Stimulated activated CD4-positive, alpha-beta T cell treated with anti-CD3 and anti-CD28 coated beads, Interleukin-12 subunit alpha, Interleukin-12 subunit beta, amount 100 ng/mL, for 48 hours (primary cell): ENCODE data around the gene CCDC7.
"Not testable (repeated sequence)": the region's sequence is repeated elsewhere in the genome, so short reads cannot be mapped to it uniquely, and the experiment has no call there.

ENCODE experiments used
- DNase-seq, 3 donors: peaks; one replicate each; pipeline ENCODE4 v3.0.0-alpha.2; 2020; ENCODE audit warnings: low read depth in 2 of 3, low spot score in 1 of 3

The CCDC7 gene

GRCh38 chr10:32865170-32865569 lies 419.2 kb downstream of the CCDC7 start:
- DNase-seq: no peak

GRCh38 chr10:32877915-32878314 lies 432.0 kb downstream of the CCDC7 start:
- DNase-seq: no peak

DNA sequence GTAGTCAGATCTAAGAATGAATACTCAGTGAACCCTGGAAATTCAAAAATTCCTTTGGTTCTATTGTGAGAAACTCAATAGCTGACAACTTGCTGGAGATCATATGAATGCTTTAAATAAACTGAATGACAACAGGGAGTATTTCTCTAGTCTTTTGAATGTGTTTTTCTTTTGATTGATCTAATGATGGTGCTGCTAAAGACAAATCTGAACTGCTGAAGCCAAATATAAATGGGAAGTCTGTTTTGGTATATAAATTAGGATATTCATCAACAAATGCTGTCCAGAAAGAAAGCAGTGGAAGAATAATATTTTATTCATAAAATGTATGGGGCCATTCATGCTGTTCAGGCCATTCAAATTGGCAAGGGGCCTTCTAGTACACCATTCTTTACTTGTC lies 432.7 kb downstream of the CCDC7 start:
- no peak for DNase-seq

GRCh38 chr10:32882076-32882475 lies 436.1 kb downstream of the CCDC7 start:
- DNase-seq: no peak

GRCh38 chr10:32887481-32887880 lies 441.5 kb downstream of the CCDC7 start:
- DNase-seq: no peak

GRCh38 chr10:32888161-32888927 lies 442.4 kb downstream of the CCDC7 start:
- DNase-seq: no peak

- no peak for DNase-seq
These were observed 443.8 kb downstream of the CCDC7 start for GRCh38 chr10:32889631-32890212.

GRCh38 chr10:32890444-32890843 lies 444.5 kb downstream of the CCDC7 start:
- no peak for DNase-seq

DNA sequence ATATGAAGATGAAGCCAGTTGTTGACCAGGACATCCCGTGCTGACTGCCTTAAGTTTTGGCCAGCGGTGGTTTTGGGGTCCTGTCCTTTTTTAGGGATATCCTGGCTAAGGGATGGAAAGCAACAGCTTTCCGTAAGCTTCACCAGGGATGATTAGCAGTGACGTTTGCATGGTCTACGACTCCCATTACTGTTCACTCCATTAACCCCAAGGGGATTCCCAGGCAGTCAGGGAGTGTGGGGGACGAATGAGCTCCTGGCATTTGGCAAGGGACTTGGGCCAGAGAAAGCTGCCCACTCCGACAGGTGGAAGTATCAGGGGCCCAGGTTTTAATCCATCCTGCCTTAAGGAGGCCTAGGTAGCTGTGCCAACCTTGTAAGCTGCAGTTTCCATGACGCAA lies 445.3 kb downstream of the CCDC7 start:
- no peak for DNase-seq

DNA sequence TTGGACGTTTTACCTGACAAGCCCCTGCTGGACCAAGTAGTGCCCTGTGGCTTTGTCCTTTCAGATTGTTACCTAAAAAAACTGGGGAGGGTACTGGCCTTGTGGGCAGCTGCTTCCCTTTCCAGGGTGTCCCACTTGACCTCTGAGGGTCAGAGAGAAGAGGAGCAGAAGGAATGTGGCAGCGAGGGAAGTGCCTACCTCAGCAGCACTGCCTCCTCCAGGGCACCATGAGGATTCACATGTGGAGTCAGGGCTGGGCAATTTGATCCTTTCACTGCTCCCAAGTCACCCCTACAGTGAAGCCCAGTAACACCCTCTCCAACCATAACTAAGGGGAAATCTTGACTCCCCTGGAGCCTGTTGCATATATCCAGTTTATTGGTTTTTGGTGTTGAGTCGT lies 447.5 kb downstream of the CCDC7 start:
- no peak for DNase-seq

DNA sequence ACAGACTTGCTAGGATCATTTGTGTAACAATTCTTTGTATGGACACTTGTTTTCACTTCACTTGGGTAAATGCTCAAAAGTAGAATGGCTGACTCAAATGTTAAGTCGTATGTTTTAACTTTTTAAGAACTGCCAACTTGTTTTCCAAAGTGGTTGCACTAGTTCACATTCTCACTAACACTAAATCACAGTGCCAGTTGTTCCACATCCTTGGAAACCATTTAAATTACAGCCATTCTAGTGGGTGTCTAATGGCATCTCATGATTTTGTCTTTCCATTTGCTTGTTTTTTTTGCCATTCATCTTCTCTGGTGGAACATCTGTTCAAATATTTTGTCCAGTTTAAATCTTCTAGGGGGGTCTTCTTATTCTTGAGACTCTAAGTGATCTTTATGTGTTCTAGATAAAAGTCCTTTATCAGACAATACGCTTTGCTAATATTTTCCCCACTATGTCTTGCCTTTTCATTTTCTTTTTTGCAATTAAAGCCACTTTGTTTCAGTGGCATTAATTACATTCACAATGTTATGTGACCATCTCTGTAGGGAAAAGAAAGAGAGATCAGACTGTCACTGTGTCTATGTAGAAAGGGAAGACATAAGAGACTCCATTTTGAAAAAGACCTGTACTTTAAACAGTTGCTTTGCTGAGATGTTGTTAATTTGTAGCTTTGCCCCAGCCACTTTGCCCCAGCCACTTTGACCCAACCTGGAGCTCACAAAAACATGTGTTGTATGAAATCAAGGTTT lies 448.1 kb downstream of the CCDC7 start:
- DNase-seq: no peak

GRCh38 chr10:32895200-32895968 lies 449.4 kb downstream of the CCDC7 start:
- DNase-seq: not testable (repeated sequence)

DNA sequence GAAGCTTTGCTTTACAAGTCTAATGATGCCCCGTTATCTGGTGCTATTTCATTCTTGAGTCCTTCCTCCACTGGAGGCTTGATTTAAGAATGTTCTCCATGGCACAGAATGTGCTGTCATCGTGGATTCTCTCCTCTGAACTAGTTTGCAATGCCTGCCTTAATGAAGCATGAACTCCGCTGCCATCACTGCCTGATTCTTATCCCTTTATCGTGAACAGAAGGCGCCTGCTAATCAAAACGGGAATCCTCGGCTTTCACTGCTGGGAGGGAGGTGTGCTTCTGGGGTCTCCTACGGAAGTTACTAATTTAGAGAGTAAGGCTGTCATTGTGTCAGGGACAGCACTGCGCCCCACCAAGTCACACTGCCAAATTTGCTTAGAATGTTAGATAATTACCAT lies 455.9 kb downstream of the CCDC7 start:
- no peak for DNase-seq

DNA sequence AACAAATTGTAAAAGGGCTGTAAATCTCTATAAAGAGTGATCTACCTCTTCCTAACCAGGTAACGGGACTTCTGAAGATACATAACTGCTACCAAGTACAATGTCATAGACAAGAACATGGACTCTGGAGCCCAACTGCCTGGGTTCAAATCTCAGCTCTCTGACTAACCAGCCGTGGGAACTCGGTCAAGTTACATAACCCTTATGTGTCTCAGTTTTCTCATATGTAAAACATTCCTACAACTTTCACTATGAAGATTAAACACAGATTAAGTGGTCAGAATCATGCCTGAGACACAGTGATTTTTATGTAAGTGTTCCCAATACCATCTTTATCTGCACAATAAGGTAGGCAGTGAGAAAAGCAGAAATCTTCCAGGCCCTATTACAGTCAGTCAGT lies 459.5 kb downstream of the CCDC7 start:
- DNase-seq: no peak

- no peak for DNase-seq
These were observed 460.7 kb downstream of the CCDC7 start for GRCh38 chr10:32906595-32906994.

DNA sequence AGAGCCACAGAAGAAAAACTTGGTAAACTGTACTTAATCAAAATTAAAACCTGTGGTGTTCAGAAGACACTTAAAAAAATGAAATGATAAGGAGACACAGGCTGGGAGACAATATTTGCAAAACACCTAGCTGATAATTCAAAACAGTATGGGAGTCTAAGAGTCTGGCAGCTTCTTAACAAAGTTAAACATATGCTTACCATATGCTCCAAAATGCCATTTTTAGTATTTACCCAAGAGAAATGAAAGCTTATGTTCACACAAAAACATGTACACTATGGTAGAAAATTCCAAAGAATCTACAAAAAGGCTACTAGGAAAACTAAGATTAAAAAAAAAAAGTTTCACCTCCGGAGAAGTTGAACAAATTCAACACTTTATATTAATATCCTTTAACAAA lies 463.5 kb downstream of the CCDC7 start:
- no peak for DNase-seq

GRCh38 chr10:32909970-32910369 lies 464.0 kb downstream of the CCDC7 start:
- not testable (repeated sequence) for DNase-seq

GRCh38 chr10:32911285-32912016 lies 465.5 kb downstream of the CCDC7 start:
- no peak for DNase-seq

- not testable (repeated sequence) for DNase-seq
These were observed 471.9 kb downstream of the CCDC7 start for GRCh38 chr10:32917817-32918216.

- no peak for DNase-seq
These were observed 476.2 kb downstream of the CCDC7 start for GRCh38 chr10:32922170-32922569.

DNA sequence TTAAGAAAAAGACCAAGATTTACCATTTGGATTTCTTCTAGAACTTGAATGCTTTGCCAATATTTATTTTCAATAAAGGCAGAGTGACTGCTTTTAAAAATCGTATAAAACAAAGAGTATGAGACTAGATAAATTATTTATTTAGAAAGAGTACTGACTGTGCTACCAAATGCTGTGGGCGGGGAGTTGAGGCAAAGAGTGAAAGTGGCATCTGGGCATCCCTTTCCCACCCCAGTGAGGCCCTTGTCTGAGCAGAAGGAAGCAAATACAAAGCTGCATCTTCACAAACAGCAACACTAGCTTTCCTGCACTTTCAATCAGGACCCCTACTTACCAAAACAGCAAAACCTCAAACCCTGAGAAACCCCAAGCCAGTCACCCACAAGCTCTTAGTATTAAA lies 477.2 kb downstream of the CCDC7 start:
- DNase-seq: no peak
